GM23338 (cell line): ENCODE data around the gene CRAMP1. TPM values are rescaled to one million over a fixed set of nuclear protein-coding genes. Genes with fewer than 3 reads are reported as not detected.

Source experiments
- ATAC-seq: fragments of 200-7000 bp; cut with Tn5 transposase; 3 replicates; pipeline ENCODE4 v1.9.1; 2020
- DNase-seq: peaks from one replicate; pipeline ENCODE4 v3.0.0-alpha.2; 2015; ENCODE audit warnings: low spot score
- H2AFZ ChIP-seq: fragments of 200-600 bp; sonication (generic); 2 replicates; pipeline ENCODE4 v1.8.0; 2016; ENCODE audit warnings: antibody characterized with exemption, mild to moderate bottlenecking, moderate library complexity
- H3F3A ChIP-seq: fragments of 200-600 bp; sonication (generic); replicated peaks from 2 replicates; pipeline ENCODE4 v1.8.0; 2017; ENCODE audit warnings: antibody characterized with exemption, mixed run types, low read depth
- H3K27ac ChIP-seq: fragments of 200-600 bp; sonication (generic); 2 replicates; pipeline ENCODE4 v1.6.1; 2016; ENCODE audit warnings: low read depth
- H3K27me3 ChIP-seq: fragments of 200-600 bp; sonication (generic); 2 replicates; pipeline ENCODE4 v1.8.0; 2016; ENCODE audit warnings: mild to moderate bottlenecking, mixed run types, moderate library complexity; ENCODE audit not compliant: insufficient read depth
- H3K36me3 ChIP-seq: fragments of 200-600 bp; sonication (generic); 2 replicates; pipeline ENCODE4 v1.8.0; 2016; ENCODE audit warnings: mild to moderate bottlenecking; ENCODE audit not compliant: insufficient read depth
- H3K4me1 ChIP-seq: fragments of 200-600 bp; sonication (generic); 2 replicates; pipeline ENCODE4 v1.8.0; 2016; ENCODE audit warnings: mild to moderate bottlenecking, moderate library complexity; ENCODE audit not compliant: insufficient read depth
- H3K4me2 ChIP-seq: fragments of 200-600 bp; sonication (generic); 2 replicates; pipeline ENCODE4 v1.7.1; 2017; ENCODE audit warnings: mixed run types
- H3K4me3 ChIP-seq: fragments of 200-600 bp; sonication (generic); 2 replicates; pipeline ENCODE4 v1.6.1; 2016; ENCODE audit warnings: mixed run types
- H3K79me2 ChIP-seq: fragments of 200-600 bp; sonication (generic); replicated peaks from 2 replicates; pipeline ENCODE4 v1.8.0; 2017; ENCODE audit warnings: mild to moderate bottlenecking; ENCODE audit not compliant: insufficient read depth
- H3K9me2 ChIP-seq: fragments of 200-600 bp; sonication (generic); 2 replicates; pipeline ENCODE4 v1.8.0; 2017; ENCODE audit not compliant: insufficient read depth
- H4K20me1 ChIP-seq: fragments of 200-600 bp; sonication (generic); replicated peaks from 2 replicates; pipeline ENCODE4 v1.8.0; 2017; ENCODE audit warnings: mild to moderate bottlenecking; ENCODE audit not compliant: insufficient read depth
- H3K27ac Mint-ChIP-seq: 2 replicates; pipeline ENCODE4 v1.8.0; 2020; ENCODE audit warnings: inconsistent platforms, mild to moderate bottlenecking, moderate library complexity, mixed read lengths
- H3K27me3 Mint-ChIP-seq: 3 replicates; pipeline ENCODE4 v1.8.0; 2022; ENCODE audit warnings: low read depth, mild to moderate bottlenecking, moderate library complexity, mixed read lengths, inconsistent platforms; ENCODE audit not compliant: insufficient read depth, poor library complexity
- H3K36me3 Mint-ChIP-seq: 3 replicates; pipeline ENCODE4 v1.8.0; 2021; ENCODE audit warnings: low read depth, mild to moderate bottlenecking, inconsistent platforms, moderate library complexity, mixed read lengths
- H3K4me1 Mint-ChIP-seq: 3 replicates; pipeline ENCODE4 v1.8.0; 2020; ENCODE audit warnings: mild to moderate bottlenecking, inconsistent platforms, mixed read lengths
- H3K4me3 Mint-ChIP-seq: 3 replicates; pipeline ENCODE4 v1.8.0; 2021; ENCODE audit warnings: moderate library complexity, mild to moderate bottlenecking, inconsistent platforms, mixed read lengths
- H3K9me3 Mint-ChIP-seq: 3 replicates; pipeline ENCODE4 v1.8.0; 2020; ENCODE audit warnings: moderate library complexity, mild to moderate bottlenecking, inconsistent platforms, mixed read lengths
- CREB1 ChIP-seq: fragments of 250-450 bp; sonication (Bioruptor Pico); IDR thresholded peaks from 2 replicates; pipeline ENCODE4 v1.5.0; 2020; ENCODE audit warnings: low read depth, mild to moderate bottlenecking, moderate library complexity
- CTCF ChIP-seq, 2 experiments: fragments of 200-600 bp in 1 of 2; sonication (generic) in 1 of 2; conservative IDR thresholded peaks; 2 replicates each; pipeline versions ENCODE4 v1.5.1 to v1.6.1; 2016 to 2017; ENCODE audit warnings: antibody characterized with exemption in 2 of 2, low read depth in 2 of 2, mild to moderate bottlenecking in 2 of 2, moderate library complexity in 1 of 2
- ETS1 ChIP-seq: IDR thresholded peaks from 2 replicates; pipeline ENCODE4 v1.6.1; 2016; ENCODE audit warnings: antibody characterized with exemption
- EZH2 ChIP-seq: fragments of 200-600 bp; sonication (generic); IDR thresholded peaks from one replicate; pipeline ENCODE4 v1.8.0; 2017; ENCODE audit warnings: antibody characterized with exemption, mild to moderate bottlenecking, low read depth; ENCODE audit not compliant: unreplicated experiment
- EZH2phosphoT487 ChIP-seq: fragments of 200-600 bp; sonication (generic); IDR thresholded peaks from one replicate; pipeline ENCODE4 v1.8.1; 2018; ENCODE audit warnings: antibody characterized with exemption; ENCODE audit not compliant: unreplicated experiment
- JUNB ChIP-seq: IDR thresholded peaks from one replicate; pipeline ENCODE4 v1.6.1; 2016; ENCODE audit warnings: antibody characterized with exemption; ENCODE audit not compliant: unreplicated experiment
- NANOG ChIP-seq: IDR thresholded peaks from 2 replicates; pipeline ENCODE4 v1.6.1; 2016; ENCODE audit warnings: antibody characterized with exemption, borderline replicate concordance
- POLR2AphosphoS5 ChIP-seq: IDR thresholded peaks from 2 replicates; pipeline ENCODE4 v1.6.1; 2016; ENCODE audit warnings: antibody characterized with exemption, low read depth
- REST ChIP-seq: IDR thresholded peaks from one replicate; pipeline ENCODE4 v1.6.1; 2018; ENCODE audit warnings: antibody characterized with exemption; ENCODE audit not compliant: unreplicated experiment
- STAT1 ChIP-seq: IDR thresholded peaks from one replicate; pipeline ENCODE4 v1.6.1; 2016; ENCODE audit warnings: antibody characterized with exemption; ENCODE audit not compliant: unreplicated experiment
- ZNF114 ChIP-seq: fragments of 250-450 bp; sonication (Bioruptor Pico); IDR thresholded peaks from 2 replicates; pipeline ENCODE4 v1.5.0; 2020; ENCODE audit warnings: mild to moderate bottlenecking, moderate library complexity
- ZNF331 ChIP-seq: fragments of 250-450 bp; sonication (Bioruptor Pico); IDR thresholded peaks from 2 replicates; pipeline ENCODE4 v1.5.0; 2020; ENCODE audit warnings: low read depth, mild to moderate bottlenecking, moderate library complexity
- ZNF462 ChIP-seq: fragments of 250-450 bp; sonication (Bioruptor Pico); IDR thresholded peaks from 2 replicates; pipeline ENCODE4 v1.5.0; 2020; ENCODE audit warnings: mild to moderate bottlenecking, moderate library complexity
- polyA plus RNA-seq: library from polyadenylated mRNA; unstranded; fragments of >200 nt; fragmentation: Nextera tagmentation; extraction: Ambion mirVana; gene quantifications from 2 replicates; pipeline ENCODE4 v1.2.1, GENCODE V29; 2016
- total RNA-seq: library from RNA; depleted of rRNA; stranded (reverse); fragments of >200 nt; shearing (Covaris generic); gene quantifications from 2 replicates; pipeline ENCODE4 v1.2.3, GENCODE V29; 2014

CRAMP1 gene
- total and polyA plus RNA-seq, 2 experiments from 2014 or later = 3.4 to 16.7 TPM

- H3K27me3 ChIP-seq = no peaks in the 10 kb centered on the region
- no peaks in the 10 kb centered on the region; the same call in 1 of the 2 replicates for H3F3A ChIP-seq
- no peak overlapping the region for H2AFZ ChIP-seq
- Mint-ChIP-seq H3K27me3 (peaks cover 4% of the 10 kb centered on the region), H3K4me3 (no peak overlapping the region), H3K9me3 (no peaks in the 10 kb centered on the region), H3K4me1 (no peaks in the 10 kb centered on the region), H3K36me3 (peaks cover 92% of the 10 kb centered on the region), H3K27ac (no peak overlapping the region)
- H3K4me3 ChIP-seq = no peak overlapping the region
- peaks cover 75% of the 10 kb centered on the region for H4K20me1 ChIP-seq
- H3K9me2 ChIP-seq = no peaks in the 10 kb centered on the region
- H3K4me2 ChIP-seq = no peak overlapping the region
- ATAC-seq (no peak), DNase-seq (no peak)
- peaks cover 77% of the 10 kb centered on the region for H3K36me3 ChIP-seq
- H3K4me1 ChIP-seq = no peaks in the 10 kb centered on the region
- no peak for TF ChIP-seq POLR2AphosphoS5
- TF ChIP-seq ZNF114 (CRISPR knock-in tag) = no peak
- TF ChIP-seq ZNF462 = no peak
- TF ChIP-seq ZNF331 (CRISPR knock-in tag) = no peak
- TF ChIP-seq REST = no peak
- TF ChIP-seq CREB1 (CRISPR knock-in tag) = no peak
- no peak for TF ChIP-seq EZH2phosphoT487
- no peak for TF ChIP-seq ETS1
- TF ChIP-seq NANOG = no peak
- TF ChIP-seq JUNB = no peak
- no peak for TF ChIP-seq EZH2
- TF ChIP-seq STAT1 = no peak
- TF ChIP-seq CTCF (conservative IDR thresholded peaks at IDR 0.05; ENCODE audit: low read depth in 2 of 2) = no peak
- peaks cover 90% of the 10 kb centered on the region for H3K79me2 ChIP-seq
- H3K27ac ChIP-seq = no peak overlapping the region
Observed at GRCh38 chr16:1690810-1691209, 78.7 kb downstream of the CRAMP1 start.
